GM12878 (cell line): ENCODE measurements around the gene GGCT. TPM values are rescaled to one million over a fixed set of nuclear protein-coding genes. Genes with fewer than 3 reads are reported as not detected.

Experiments
- ATAC-seq: fragments of 200-7000 bp; cut with Tn5 transposase; 3 replicates; pipeline ENCODE4 v1.9.1; 2020; ENCODE audit warnings: mild to moderate bottlenecking, moderate library complexity
- BruUV-seq: library from RNA; stranded (reverse); fragments of 400-500 nt; replicated peaks from 2 replicates; lab custom pipeline; 2021; lab: Mats Ljungman, UMichigan
- CTCF ChIA-PET: fragments of 300-600 bp; sonication (Branson Sonifier 250); formaldehyde crosslinking; extraction: SDS; loops from one replicate; lab custom pipeline; 2021; ENCODE audit warnings: inconsistent platforms; lab: Yijun Ruan, JAX
- POLR2A ChIA-PET: fragments of 350-600 bp; formaldehyde crosslinking; extraction: SDS; loops from one replicate; lab custom pipeline; 2021; ENCODE audit warnings: inconsistent platforms; lab: Charles Lee
- RAD21 ChIA-PET: fragments of 300-600 bp; sonication (Branson Sonifier 250); formaldehyde crosslinking; loops from one replicate; lab custom pipeline; 2023; ENCODE audit warnings: antibody characterized with exemption; ENCODE audit not compliant: unreplicated experiment; lab: Charles Lee
- SMC1A ChIA-PET: fragments of 300-600 bp; sonication (Branson Sonifier 250); formaldehyde crosslinking; loops from one replicate; lab custom pipeline; 2023; ENCODE audit not compliant: unreplicated experiment, uncharacterized antibody; lab: Charles Lee
- DNase-seq: peaks from one replicate; pipeline ENCODE4 v3.0.0-alpha.2; 2011; ENCODE audit warnings: low read depth, low spot score
- FAIRE-seq: peaks from 3 replicates; lab custom pipeline; 2011; peaks lifted over from hg19 to GRCh38; lab: Jason Lieb, UNC
- H2AFZ ChIP-seq: 2 replicates; pipeline ENCODE4 v1.6.0; 2011; ENCODE audit warnings: low read depth, low read length, control low read depth; ENCODE audit not compliant: control insufficient read depth
- H3K27ac ChIP-seq: 2 replicates; pipeline ENCODE4 v1.5.1; 2011; ENCODE audit warnings: control low read depth; ENCODE audit not compliant: control insufficient read depth, insufficient read depth
- H3K27me3 ChIP-seq, 2 experiments: replicated peaks in 1 of 2; 2 replicates each; pipeline versions ENCODE4 v1.6.0 to v1.6.1; 2011; ENCODE audit warnings: low read length in 1 of 2; ENCODE audit not compliant: control insufficient read depth in 2 of 2, insufficient read depth in 2 of 2
- H3K36me3 ChIP-seq, 2 experiments: 2 replicates each; pipeline ENCODE4 v1.5.1; 2011; ENCODE audit warnings: low read length in 1 of 2; ENCODE audit not compliant: control insufficient read depth in 2 of 2, insufficient read depth in 2 of 2
- H3K4me1 ChIP-seq: 2 replicates; pipeline ENCODE4 v1.6.1; 2011; ENCODE audit warnings: mild to moderate bottlenecking, low read length, moderate library complexity, mixed read lengths; ENCODE audit not compliant: control insufficient read depth, insufficient read depth
- H3K4me2 ChIP-seq: 2 replicates; pipeline ENCODE4 v1.6.0; 2011; ENCODE audit warnings: control low read depth; ENCODE audit not compliant: control insufficient read depth, insufficient read depth
- H3K4me3 ChIP-seq: fragments of 200-600 bp; sonication (generic); 2 replicates; pipeline ENCODE4 v1.5.1; 2016
- H3K79me2 ChIP-seq: 2 replicates; pipeline ENCODE4 v1.6.0; 2011; ENCODE audit warnings: low read length; ENCODE audit not compliant: control insufficient read depth, insufficient read depth
- H3K9ac ChIP-seq: 2 replicates; pipeline ENCODE4 v1.8.0; 2011; ENCODE audit warnings: low read length, control low read depth, mixed read lengths; ENCODE audit not compliant: control insufficient read depth, insufficient read depth
- H3K9me3 ChIP-seq: replicated peaks from 3 replicates; pipeline ENCODE4 v1.5.1; 2011; ENCODE audit warnings: mild to moderate bottlenecking, low read length; ENCODE audit not compliant: control insufficient read depth, insufficient read depth
- H4K20me1 ChIP-seq: 2 replicates; pipeline ENCODE4 v1.6.0; 2011; ENCODE audit not compliant: control insufficient read depth, insufficient read depth
- BHLHE40 ChIP-seq, 2 experiments: fragments of 450-650 bp in 1 of 2; IDR thresholded peaks; 2 replicates each; pipeline ENCODE4 v1.6.1; 2011 to 2017; ENCODE audit warnings: low read depth in 2 of 2, borderline replicate concordance in 1 of 2, improper control_type of control experiment in 1 of 2, low read length in 1 of 2, mild to moderate bottlenecking in 1 of 2
- IRF4 ChIP-seq: IDR thresholded peaks from 2 replicates; pipeline ENCODE4 v1.6.1; 2011; ENCODE audit warnings: low read depth, low read length
- MYC ChIP-seq: IDR thresholded peaks from 2 replicates; pipeline ENCODE4 v1.6.1; 2011; ENCODE audit warnings: mild to moderate bottlenecking, low read length, moderate library complexity, inconsistent platforms; ENCODE audit not compliant: insufficient read depth, insufficient replicate concordance, insufficient read length, severe bottlenecking
- NFIC ChIP-seq: IDR thresholded peaks from 2 replicates; pipeline ENCODE4 v1.6.1; 2012; ENCODE audit warnings: low read depth, mild to moderate bottlenecking, inconsistent platforms, low read length, moderate library complexity
- PAX5 ChIP-seq: IDR thresholded peaks from 2 replicates; pipeline ENCODE4 v1.6.1; 2011; ENCODE audit warnings: low read depth, low read length, borderline replicate concordance
- SIN3A ChIP-seq: IDR thresholded peaks from 2 replicates; pipeline ENCODE4 v1.6.1; 2012; ENCODE audit warnings: low read depth, low read length, improper control_type of control experiment
- WGBS: methylation state at CpG from one replicate; pipeline ENCODE4 v1.1.6; 2016; ENCODE audit warnings: low lambda C conversion rate; ENCODE audit not compliant: insufficient replicate concordance, insufficient coverage; ENCODE audit errors: missing lambda C conversion rate; 5-methylcytosine and 5-hydroxymethylcytosine counted together
- in situ Hi-C: fragments of 300-500 bp; cut with MboI; formaldehyde crosslinking; loops from 9 replicates; pipeline ENCODE4 v1.14.3; 2018; ENCODE audit warnings: mixed read lengths
- intact Hi-C: fragments of 100-400 bp; cut with micrococcal nuclease; formaldehyde crosslinking; loops from one replicate; pipeline ENCODE4 v1.14.2; 2022; ENCODE audit not compliant: unreplicated experiment
- polyA plus RNA-seq, 11 experiments: library from polyadenylated mRNA; depleted of rRNA in 4 of 11; unstranded in 6 of 11; stranded (reverse) in 5 of 11; fragments of >200 nt; fragmentation: Nextera tagmentation in 4 of 11; fragmentation: Illumina TruSeq in 1 of 11; extraction: Ambion mirVana in 4 of 11; extraction: Trizol in 1 of 11; gene quantifications; 1 replicate in 1 of 11; 2 replicates in 10 of 11; pipeline versions ENCODE4 v1.2.1 to v1.2.3, GENCODE V29; 2011 to 2016; ENCODE audit warnings: inconsistent platforms in 2 of 11, missing spikeins in 2 of 11, low read depth in 1 of 11
- total RNA-seq, 4 experiments: library from RNA; depleted of rRNA in 3 of 4; stranded (reverse); fragments of >200 nt in 3 of 4; fragmentation: Illumina TruSeq in 1 of 4; extraction: Trizol in 1 of 4; gene quantifications; 2 replicates each; pipeline versions ENCODE4 v1.2.1 to v1.2.3, GENCODE V29; 2013 to 2021
- TF ChIP-seq, protein P1 (sequence below): IDR thresholded peaks from 2 replicates; pipeline ENCODE4 v1.6.1; 2011; ENCODE audit warnings: borderline replicate concordance, low read depth, mild to moderate bottlenecking, moderate library complexity, low read length; ENCODE audit not compliant: insufficient read depth, poor library complexity, severe bottlenecking

The GGCT gene
- total and polyA plus RNA-seq, 10 of the 15 experiments (the other 5 are each of a cell fraction or from before 2014, with no cell fraction given): 57.0 to 215 (median 92.3) TPM

DNA sequence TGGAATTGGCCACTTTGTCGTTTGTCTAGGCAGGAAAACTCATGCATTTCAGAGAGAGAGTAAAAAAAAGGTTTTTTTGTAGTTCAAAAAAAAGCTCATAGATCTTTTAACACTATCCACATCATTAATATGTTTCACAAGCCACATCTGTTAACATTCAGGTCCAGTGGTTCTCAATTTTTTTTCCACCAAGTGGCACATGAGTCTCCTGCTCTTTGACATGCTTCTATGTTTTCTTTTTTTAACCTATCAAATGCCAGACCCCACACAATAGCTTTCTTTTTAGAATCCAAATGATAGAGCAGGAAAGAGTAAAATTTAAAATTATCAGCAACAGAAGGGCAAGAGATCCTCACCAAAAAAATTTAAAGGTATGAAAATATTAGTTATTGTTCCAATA lies 46.3 kb downstream of the GGCT start:
- TF ChIP-seq PAX5: no peak
- TF ChIP-seq NFIC: no peak
- TF ChIP-seq, protein P1, sequence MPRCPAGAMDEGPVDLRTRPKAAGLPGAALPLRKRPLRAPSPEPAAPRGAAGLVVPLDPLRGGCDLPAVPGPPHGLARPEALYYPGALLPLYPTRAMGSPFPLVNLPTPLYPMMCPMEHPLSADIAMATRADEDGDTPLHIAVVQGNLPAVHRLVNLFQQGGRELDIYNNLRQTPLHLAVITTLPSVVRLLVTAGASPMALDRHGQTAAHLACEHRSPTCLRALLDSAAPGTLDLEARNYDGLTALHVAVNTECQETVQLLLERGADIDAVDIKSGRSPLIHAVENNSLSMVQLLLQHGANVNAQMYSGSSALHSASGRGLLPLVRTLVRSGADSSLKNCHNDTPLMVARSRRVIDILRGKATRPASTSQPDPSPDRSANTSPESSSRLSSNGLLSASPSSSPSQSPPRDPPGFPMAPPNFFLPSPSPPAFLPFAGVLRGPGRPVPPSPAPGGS: no peak
- TF ChIP-seq IRF4: no peak
- no peak for TF ChIP-seq MYC
- TF ChIP-seq SIN3A: no peak
- TF ChIP-seq BHLHE40 (IDR thresholded peaks at IDR 0.05; ENCODE audit: borderline replicate concordance in 1 of 2, low read depth in 2 of 2, low read length in 1 of 2): no peak
- TF ChIP-seq, all 136 proteins: peak for 0
- in situ Hi-C loops (no loop called here), intact Hi-C loops (no loop called here)
- Histone ChIP-seq H3K4me1 (peaks cover 10% of the 10 kb centered on the region), H4K20me1 (no peaks in the 10 kb centered on the region), H3K79me2 (no peaks in the 10 kb centered on the region), H3K9ac (no peak overlapping the region), H3K4me2 (no peak overlapping the region), H3K36me3 (peaks cover 0 to 6% of the 10 kb centered on the region in 2 experiments; a peak in 2 of 4 replicates), H3K9me3 (no peaks in the 10 kb centered on the region), H3K27me3 (no peaks in the 10 kb centered on the region), H3K27ac (no peak overlapping the region), H3K4me3 (no peak overlapping the region; the same call in 1 of the 2 replicates), H2AFZ (no peak overlapping the region)
- ChIA-PET CTCF (interaction anchor here (0.6 to 1.4 kb wide), 3 partner anchors 9 to 106 kb away, joined by 3 to 6 read pairs (median 4); no protein-coding TSS in a partner anchor), POLR2A (interaction anchor here (0.7 kb wide), 2 partner anchors 10 to 180 kb away, joined by 3 read pairs; no protein-coding TSS in a partner anchor), RAD21 (interaction anchor here (1.4 to 1.9 kb wide), 2 partner anchors 99 to 184 kb away, joined by 4 to 5 read pairs; no protein-coding TSS in a partner anchor), SMC1A (interaction anchor here (0.9 to 1.2 kb wide), 2 partner anchors 133 to 1341 kb away, joined by 3 to 4 read pairs; no protein-coding TSS in a partner anchor)
- no TSS peak for BruUV-seq
- FAIRE-seq: no peak
- no peak for DNase-seq
- ATAC-seq: no peak
- whole genome bisulfite sequencing: 60% methylated on average over 1 of the region's 1 CpG
